Cardiac septum (tissue), 1 donor: ENCODE data around the gene BOLA1. TPM values are rescaled to one million over a fixed set of nuclear protein-coding genes. Genes with fewer than 3 reads are reported as not detected.
"Not testable (repeated sequence)": the region's sequence is repeated elsewhere in the genome, so short reads cannot be mapped to it uniquely, and the experiment has no call there.

Source experiments
- DNase-seq: peaks from one replicate; pipeline ENCODE4 v3.0.0-alpha.2; 2020; ENCODE audit warnings: low spot score
- intact Hi-C: fragments of 100-400 bp; cut with DNase I; formaldehyde crosslinking; loops from one replicate; pipeline ENCODE4 v1.14.0; 2022
- total RNA-seq: library from RNA; stranded (reverse); fragmentation: NEBNext Ultra II Directional; extraction: Animal tissue kit (Norgen Biotek cat#: 25700); gene quantifications from one replicate; pipeline ENCODE4 v1.2.1, GENCODE V29; 2021
- donor health status: DM: no; HTN: no; CAD: no.

Gene BOLA1
- total RNA-seq, 1 donor from 2014 or later = 13.8 TPM

GRCh38 chr1:149886121-149886395 lies 13.3 kb upstream of the BOLA1 start:
- DNase-seq, intact Hi-C loops: not testable (repeated sequence)

- intact Hi-C loops = no loop called here
- peak; percentile 91 for DNase-seq
These were observed 12.8 kb upstream of the BOLA1 start for GRCh38 chr1:149886396-149887195.

- DNase-seq, intact Hi-C loops: not testable (repeated sequence)
These were observed 12.2 kb upstream of the BOLA1 start for GRCh38 chr1:149887196-149887455.

- peak; percentile 83 for DNase-seq
- intact Hi-C loops = loop anchor here (1.0 kb wide), 1 partner anchor 52 kb away; no protein-coding TSS in a partner anchor
These were observed 11.7 kb upstream of the BOLA1 start for GRCh38 chr1:149887456-149888246.

DNA sequence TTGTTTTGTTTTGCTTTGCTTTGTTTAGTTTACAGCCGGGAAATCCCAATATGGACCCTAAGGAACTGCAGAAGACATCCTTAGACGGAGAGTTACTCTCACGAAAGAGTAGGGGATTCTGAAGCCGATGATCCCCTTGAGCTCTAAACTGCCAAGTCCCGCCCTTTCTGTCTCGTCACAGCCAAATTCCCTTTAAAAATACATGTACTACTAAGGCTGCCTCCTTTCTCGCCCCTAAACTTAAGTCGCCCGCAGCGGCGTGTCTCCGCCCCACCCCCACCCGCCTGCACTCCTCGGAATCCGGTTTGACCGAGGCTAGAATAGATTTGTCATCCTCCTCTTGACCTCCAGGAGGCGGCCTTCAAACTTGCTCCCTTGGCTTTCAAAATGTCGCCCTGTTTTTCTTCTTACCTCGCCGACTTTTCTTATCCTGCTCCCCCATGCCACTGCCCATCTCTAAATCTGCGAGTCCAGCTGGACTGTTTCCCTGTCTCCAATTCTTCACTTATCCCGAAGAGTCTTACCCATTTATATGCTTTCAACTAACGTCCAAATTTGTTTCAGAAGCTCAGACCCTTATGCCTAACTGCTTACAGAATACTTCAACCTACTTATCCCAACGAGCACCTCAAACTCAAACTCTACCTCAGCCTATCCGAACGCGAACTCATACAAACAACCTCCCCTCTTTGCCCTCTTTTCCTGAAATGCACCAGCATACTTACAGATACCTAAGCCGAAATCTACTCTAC lies 10.9 kb upstream of the BOLA1 start:
- intact Hi-C loops = loop anchor here (1.0 kb wide), 1 partner anchor 51 kb away; no protein-coding TSS in a partner anchor
- peak; percentile 86 for DNase-seq

- intact Hi-C loops = loop anchor here (1.0 kb wide), 1 partner anchor 50 kb away; no protein-coding TSS in a partner anchor
- DNase-seq = no peak
These were observed 10.4 kb upstream of the BOLA1 start for GRCh38 chr1:149888999-149889289.

GRCh38 chr1:149896575-149896974 lies 2.8 kb upstream of the BOLA1 start:
- no peak for DNase-seq
- intact Hi-C loops = loop anchor here (10.0 kb wide), 1 partner anchor 158 kb away; no protein-coding TSS in a partner anchor

DNA sequence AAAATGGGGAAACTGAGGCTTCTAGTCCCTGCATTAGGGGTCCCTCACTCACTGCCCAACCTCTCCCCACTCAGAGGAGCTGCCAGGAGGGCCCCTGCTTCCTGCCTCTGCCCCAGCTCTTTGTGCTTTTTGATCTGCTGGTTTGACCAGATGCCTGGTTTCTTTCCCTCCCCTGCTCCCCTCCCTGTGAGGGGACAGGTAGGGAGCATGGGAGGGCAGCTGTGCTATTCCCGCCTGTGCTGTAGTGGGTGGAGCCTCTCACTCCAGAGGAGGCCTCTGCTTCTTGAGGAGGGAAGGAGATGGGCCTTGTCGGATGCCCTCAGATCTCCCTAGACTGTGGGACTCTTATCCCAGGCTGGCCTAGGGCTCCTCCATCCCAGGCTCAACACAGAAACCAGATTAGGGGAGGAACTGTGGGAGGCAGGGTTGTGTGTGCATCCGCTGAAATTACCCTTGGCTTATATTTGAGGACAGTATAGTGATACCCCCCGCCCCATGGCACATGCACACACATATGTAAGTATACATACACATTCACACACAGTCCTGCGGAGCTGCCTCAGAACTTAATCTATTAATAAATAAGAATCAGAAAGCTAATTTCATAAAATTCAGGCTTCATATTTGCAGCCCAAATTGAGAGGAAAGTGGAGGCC lies 4.6 kb downstream of the BOLA1 start:
- intact Hi-C loops = no loop called here
- DNase-seq = no peak

DNA sequence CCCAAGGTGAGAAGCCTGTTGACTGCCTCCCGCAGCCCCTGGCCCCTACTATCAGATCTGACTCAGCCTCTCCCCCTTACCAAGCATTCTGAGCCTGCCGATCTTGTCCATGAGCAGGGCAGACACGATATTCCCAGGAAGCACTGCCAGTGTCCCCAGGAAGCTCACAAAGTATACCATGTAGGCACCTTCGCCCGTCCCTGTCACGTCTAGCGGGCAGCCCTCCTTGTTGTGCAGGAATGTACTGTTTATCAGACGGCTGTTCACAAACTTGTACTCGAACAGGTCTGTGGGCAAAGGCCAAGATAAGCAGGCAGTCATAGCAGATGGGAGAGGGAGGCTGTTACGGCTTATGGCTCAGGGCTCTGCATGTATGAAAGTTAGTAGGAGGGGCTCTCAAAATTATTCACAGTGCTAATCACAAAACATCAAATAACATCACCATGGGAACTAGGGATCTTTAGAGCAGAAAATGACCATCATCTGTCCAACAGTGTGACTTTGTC lies 7.3 kb downstream of the BOLA1 start:
- no peak for DNase-seq
- intact Hi-C loops = no loop called here

DNA sequence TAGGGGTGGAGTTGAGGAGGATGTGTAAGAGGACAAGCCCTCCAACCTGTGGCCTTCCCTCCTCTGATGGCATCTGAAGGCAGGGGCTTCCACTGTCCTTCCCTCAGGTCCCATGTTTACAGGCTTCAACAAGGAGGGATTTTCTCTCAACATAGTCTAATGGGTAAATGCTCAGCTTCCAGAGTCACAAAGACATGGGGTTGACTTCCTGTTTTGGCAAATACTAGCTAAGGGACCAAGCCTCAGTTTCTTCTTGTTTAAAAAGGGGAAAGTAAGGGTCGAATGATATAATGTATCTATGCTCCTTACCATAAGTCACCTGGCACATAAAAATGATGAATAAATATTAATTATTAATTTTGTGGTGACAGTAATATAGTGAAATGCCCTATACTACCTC lies 15.2 kb downstream of the BOLA1 start:
- intact Hi-C loops = no loop called here
- no peak for DNase-seq

DNA sequence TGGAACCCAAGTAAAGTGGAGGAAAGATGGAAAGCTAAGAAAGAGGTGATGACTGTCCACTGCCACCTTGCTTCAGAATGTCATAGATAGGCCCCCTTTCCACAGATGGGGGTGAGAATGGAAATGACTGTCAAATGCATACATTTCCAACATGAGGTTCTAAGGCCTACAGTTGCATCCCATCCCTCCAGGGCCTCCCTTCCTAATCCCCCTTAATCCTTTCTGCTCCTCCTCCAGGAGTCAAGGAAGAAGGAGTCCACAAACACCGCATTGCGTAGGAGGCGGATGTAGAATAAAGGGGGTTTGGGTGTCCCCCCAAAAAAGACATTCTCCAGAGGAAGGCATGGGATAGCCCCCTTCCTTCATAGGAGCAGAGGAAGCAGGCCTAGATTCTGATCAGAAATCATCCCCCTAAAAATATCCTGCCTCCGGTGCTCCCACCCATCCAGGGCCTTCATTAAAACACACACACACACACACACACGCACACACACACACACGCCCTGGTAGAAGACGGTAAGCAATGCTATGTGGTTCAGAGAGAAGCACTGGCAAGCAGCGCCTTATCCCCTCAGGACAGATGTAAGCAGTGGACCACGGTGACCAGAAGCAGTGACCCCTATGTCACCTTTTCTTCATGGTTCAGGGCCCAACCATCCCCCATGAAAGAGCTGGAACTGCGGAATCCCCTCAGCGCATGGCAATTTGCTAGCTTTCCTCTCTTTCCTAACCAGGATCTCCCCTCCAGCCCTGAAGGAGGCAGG lies 16.2 kb downstream of the BOLA1 start:
- intact Hi-C loops = no loop called here
- DNase-seq = no peak

DNA sequence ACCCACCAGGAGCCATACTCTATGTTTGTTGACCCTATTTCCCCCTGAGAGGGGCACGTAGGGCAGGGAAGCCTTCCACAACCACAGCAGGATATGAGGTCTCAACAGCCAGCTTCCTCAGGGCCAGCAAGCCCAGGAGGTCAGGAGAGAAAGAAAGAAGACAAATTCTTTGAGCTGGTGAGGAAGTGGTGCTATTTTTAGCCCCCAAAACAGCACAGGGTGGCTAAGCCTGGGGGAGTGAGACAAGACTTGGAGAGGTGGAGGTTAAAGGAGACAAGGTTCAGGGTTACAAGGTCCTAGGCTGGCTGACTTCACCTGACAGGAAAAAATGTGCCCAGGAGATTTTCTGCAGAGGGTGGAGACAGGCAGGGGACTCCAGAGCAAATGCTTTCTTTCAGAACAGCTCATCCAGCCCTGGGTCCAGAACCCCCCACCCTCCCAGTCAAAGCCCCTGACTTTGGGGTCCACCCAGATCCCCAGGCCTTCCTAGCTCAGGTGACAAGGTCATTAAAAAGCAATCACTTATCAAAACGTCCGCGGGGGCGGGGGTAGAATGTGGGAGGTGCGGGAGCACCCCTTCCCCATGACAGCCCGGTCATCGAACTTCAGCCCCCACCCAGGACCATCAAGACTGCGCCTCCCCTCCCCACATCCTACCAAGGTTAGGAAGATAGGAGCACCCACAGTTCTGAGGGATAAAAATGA lies 17.0 kb downstream of the BOLA1 start:
- intact Hi-C loops = no loop called here
- DNase-seq = no peak

DNA sequence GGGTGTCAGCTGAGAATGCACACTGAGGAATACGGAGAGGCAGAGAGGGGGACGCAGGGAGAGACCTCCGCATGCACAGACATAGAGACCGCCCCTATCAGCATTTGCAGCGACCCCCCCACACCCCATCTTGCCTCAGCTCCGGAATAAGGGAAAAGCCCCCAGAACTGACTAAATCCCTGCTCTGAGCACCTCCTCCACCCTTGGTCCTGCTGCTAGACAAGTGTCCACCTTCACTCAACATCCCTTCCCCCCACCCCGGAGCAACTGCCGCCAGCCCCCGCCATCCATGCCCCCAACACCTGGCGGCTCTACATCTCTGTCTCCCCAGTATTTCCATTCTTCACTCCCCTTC lies 17.5 kb downstream of the BOLA1 start:
- intact Hi-C loops = no loop called here
- no peak for DNase-seq

DNA sequence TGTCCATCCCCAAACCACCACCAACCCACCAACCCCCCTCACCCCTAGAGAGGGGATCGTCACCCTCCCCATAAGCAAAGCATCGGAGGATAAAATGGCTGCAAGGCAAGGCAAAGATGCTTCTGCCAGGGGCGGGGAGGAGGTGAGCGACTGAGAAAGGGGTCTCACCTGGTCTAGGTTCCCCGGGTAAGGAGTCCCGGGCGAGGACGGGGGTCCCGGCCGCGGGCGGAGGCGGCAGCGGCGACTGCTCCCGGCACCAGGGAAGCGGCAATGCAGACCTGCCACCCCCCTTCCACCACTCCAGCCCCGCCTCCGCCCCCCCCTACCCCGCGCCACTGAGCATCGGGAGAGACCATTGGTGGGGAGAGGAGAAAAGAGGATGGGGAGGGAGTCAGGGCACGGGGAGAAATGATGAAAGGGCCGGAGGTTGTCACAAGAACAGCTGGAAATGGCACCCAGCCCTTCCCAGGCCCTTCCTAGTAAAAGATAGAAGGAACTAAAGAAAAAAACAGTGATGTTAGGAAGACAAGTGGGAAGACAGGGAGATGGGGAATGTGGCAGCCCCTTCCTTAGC lies 18.3 kb downstream of the BOLA1 start, which contains the start of gene SV2A:
Gene SV2A, minus strand, starts transcription at position 274 of the 574 bp plus-strand sequence. CDS start 4,004 bp downstream, outside the sequence.
- intact Hi-C loops = no loop called here
- no peak for DNase-seq

DNA sequence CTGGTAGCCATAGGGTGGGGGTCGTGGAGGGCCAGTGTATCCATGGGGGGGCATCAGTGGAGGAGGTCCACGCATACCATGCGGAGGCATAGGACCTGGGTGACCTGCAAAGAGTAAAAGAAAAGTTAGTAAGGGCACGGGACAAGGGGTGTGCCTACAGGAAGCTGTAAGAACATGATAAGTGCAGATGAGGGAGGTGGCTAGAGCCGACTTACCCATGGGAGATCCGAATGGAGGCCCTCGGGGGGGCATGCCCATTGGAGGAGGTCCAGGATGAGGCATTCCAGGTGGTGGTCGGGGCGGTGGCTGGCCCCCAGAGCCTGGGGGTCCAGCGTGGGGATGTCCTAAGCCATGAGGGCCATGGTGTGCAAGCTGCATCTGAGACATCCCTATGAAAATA lies 24.3 kb downstream of the BOLA1 start:
- intact Hi-C loops = no loop called here
- DNase-seq = no peak

- intact Hi-C loops = no loop called here
- DNase-seq = no peak
These were observed 26.0 kb downstream of the BOLA1 start for GRCh38 chr1:149925345-149925744.

GRCh38 chr1:149925751-149926150 lies 26.4 kb downstream of the BOLA1 start:
- DNase-seq = no peak
- intact Hi-C loops = loop anchor here (2.0 kb wide), 1 partner anchor 27 kb away; the partner anchor contains the start of gene BOLA1

GRCh38 chr1:149926296-149926695 lies 26.9 kb downstream of the BOLA1 start:
- intact Hi-C loops = loop anchor here (2.0 kb wide), 1 partner anchor 27 kb away; the partner anchor contains the start of gene BOLA1
- DNase-seq = no peak
